ENCODE data around the gene CD244. TPM values are rescaled to one million over a fixed set of nuclear protein-coding genes. Genes with fewer than 3 reads are reported as not detected.

CD244 gene
- total RNA-seq, 1 donor from 2014 or later: not detected

DNA sequence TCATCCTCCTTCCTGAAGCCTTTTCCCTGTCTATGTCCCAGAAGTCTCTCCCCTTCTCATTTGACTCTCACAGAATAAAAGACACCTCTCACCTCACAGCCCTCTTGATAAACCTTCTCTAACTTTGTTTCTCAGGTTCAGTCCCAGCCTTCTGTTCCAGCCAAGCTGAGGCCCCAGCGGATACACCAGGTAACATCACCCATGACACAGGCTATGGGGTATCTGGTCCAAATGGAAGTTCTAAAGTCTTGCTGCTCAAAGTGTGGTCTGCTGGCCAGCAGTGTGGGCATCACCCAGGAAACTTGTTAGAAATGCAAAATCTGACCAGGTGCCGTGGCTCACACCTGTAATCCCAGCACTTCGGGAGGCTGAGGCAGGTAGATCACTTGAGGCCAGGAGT, 43.5 kb downstream of the CD244 start:
- no peak for TF ChIP-seq CTCF (IDR thresholded peaks at IDR 0.05; ENCODE audit: insufficient read depth, low read length, poor library complexity, severe bottlenecking)
- Histone ChIP-seq H3K36me3 (ENCODE audit: control insufficient read depth, insufficient read depth, low read length) (no peaks in the 10 kb centered on the region), H3K27me3 (ENCODE audit: control insufficient read depth, insufficient read depth, low read length) (no peaks in the 10 kb centered on the region), H3K4me3 (ENCODE audit: low read depth, low read length) (no peak overlapping the region)
- no peak for DNase-seq (ENCODE audit: low read depth)

- no peak for DNase-seq (ENCODE audit: low read depth)
- Histone ChIP-seq H3K27me3 (ENCODE audit: control insufficient read depth, insufficient read depth, low read length) (no peaks in the 10 kb centered on the region), H3K36me3 (ENCODE audit: control insufficient read depth, insufficient read depth, low read length) (no peaks in the 10 kb centered on the region), H3K4me3 (ENCODE audit: low read depth, low read length) (no peak overlapping the region)
- no peak for TF ChIP-seq CTCF (IDR thresholded peaks at IDR 0.05; ENCODE audit: insufficient read depth, low read length, poor library complexity, severe bottlenecking)
These were observed 44.3 kb downstream of the CD244 start for GRCh38 chr1:160818207-160818937.

DNA sequence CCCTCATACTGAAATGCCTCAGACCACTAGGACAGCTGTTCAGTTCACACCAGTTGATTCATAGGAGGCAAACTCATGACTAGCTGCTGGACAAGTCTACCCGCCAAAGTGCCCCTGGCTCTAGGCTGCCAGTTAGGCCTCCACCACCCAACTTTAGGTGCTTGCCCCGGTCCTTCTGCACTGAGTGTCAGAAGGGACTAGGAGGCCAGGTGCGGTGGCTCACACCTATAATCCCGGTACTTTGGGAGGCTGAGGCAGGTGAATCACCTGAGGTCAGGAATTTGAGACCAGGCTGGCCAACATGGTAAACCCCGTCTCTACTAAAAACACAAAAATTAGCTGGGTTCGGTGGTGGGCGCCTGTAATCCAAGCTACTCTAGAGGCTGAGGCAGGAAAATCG, 47.8 kb downstream of the CD244 start:
- DNase-seq (ENCODE audit: low read depth): no peak
- Histone ChIP-seq H3K27me3 (ENCODE audit: control insufficient read depth, insufficient read depth, low read length) (no peaks in the 10 kb centered on the region), H3K4me3 (ENCODE audit: low read depth, low read length) (no peak overlapping the region), H3K36me3 (ENCODE audit: control insufficient read depth, insufficient read depth, low read length) (no peaks in the 10 kb centered on the region)
- no peak for TF ChIP-seq CTCF (IDR thresholded peaks at IDR 0.05; ENCODE audit: insufficient read depth, low read length, poor library complexity, severe bottlenecking)

GRCh38 chr1:160814316-160814715, 48.4 kb downstream of the CD244 start:
- no peak for TF ChIP-seq CTCF (IDR thresholded peaks at IDR 0.05; ENCODE audit: insufficient read depth, low read length, poor library complexity, severe bottlenecking)
- DNase-seq (ENCODE audit: low read depth): no peak
- no peak overlapping the region for H3K4me3 ChIP-seq (ENCODE audit: low read depth, low read length)
- H3K27me3 ChIP-seq (ENCODE audit: control insufficient read depth, insufficient read depth, low read length): no peaks in the 10 kb centered on the region
- no peaks in the 10 kb centered on the region for H3K36me3 ChIP-seq (ENCODE audit: control insufficient read depth, insufficient read depth, low read length)

- Histone ChIP-seq H3K4me3 (ENCODE audit: low read depth, low read length) (no peak overlapping the region), H3K27me3 (ENCODE audit: control insufficient read depth, insufficient read depth, low read length) (no peaks in the 10 kb centered on the region), H3K36me3 (ENCODE audit: control insufficient read depth, insufficient read depth, low read length) (no peaks in the 10 kb centered on the region)
- DNase-seq (ENCODE audit: low read depth): peak; percentile 57
- no peak for TF ChIP-seq CTCF (IDR thresholded peaks at IDR 0.05; ENCODE audit: insufficient read depth, low read length, poor library complexity, severe bottlenecking)
These were observed 49.5 kb downstream of the CD244 start for GRCh38 chr1:160813215-160813614.

DNA sequence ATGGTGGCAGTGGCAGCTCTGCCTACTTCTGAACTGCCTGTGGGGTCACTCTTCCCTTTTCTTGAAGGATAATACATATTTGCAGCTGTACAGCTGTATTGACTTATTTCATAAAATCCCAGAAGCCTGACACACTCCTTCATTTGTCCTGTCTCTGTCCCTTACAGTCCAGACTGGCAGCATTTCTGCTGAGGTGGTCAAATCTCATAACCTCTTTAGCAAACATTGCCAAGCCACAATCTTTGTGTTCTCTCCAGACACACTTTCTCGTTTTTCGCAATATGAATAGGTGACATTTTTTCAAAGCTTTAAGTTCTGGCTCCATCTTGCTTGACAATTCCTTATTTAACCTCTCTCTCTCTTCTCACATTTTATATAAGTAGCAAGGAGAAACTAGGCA, 51.5 kb downstream of the CD244 start:
- no peak for DNase-seq (ENCODE audit: low read depth)
- Histone ChIP-seq H3K4me3 (ENCODE audit: low read depth, low read length) (no peak overlapping the region), H3K36me3 (ENCODE audit: control insufficient read depth, insufficient read depth, low read length) (no peaks in the 10 kb centered on the region), H3K27me3 (ENCODE audit: control insufficient read depth, insufficient read depth, low read length) (no peaks in the 10 kb centered on the region)
- TF ChIP-seq CTCF (IDR thresholded peaks at IDR 0.05; ENCODE audit: insufficient read depth, low read length, poor library complexity, severe bottlenecking): no peak
